ENCODE measurements around the gene UNC79.

DNA sequence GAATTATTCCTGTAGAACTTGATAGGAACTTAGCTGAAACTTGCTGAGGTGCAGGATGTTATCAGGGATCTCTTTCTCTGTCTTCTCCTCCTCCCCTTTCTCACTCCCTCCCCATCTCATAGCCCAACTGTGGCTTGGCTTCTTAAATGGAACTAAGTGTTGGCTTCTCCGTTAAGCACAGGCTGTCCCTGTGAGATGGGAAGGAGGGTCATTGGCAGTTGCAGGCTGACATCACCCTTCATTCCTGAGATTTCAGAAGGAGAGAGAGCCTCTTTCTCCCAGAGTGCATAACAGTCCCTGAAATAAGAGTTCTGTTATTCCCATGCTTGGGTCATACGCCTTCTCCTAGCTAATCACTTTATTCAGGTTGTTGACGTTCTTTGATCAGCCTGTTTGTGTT, 162.0 kb downstream of the UNC79 start:
- no peak for TF ChIP-seq CTCF (IDR thresholded peaks at IDR 0.05; ENCODE audit: low read length)
- TF ChIP-seq EZH2 (optimal IDR thresholded peaks at IDR 0.05; ENCODE audit: low read depth, low read length), result no peak
